ENCODE measurements around the gene SOCS3.

SOCS3 gene

GRCh38 chr17:78359997-78360370 is at the start of gene SOCS3:
SOCS3 (minus strand) TSS chr17:78360077; CDS start chr17:78359095, 982 bp downstream.
- peak in 49 of 51 donors; percentile 18 to 94 (median 69) for DNase-seq

GRCh38 chr17:78409191-78409928 is 49.5 kb upstream of the SOCS3 start:
- no peak for DNase-seq

- DNase-seq = no peak
Observed at GRCh38 chr17:78408476-78409050, 48.7 kb upstream of the SOCS3 start.

GRCh38 chr17:78407387-78408000 is 47.6 kb upstream of the SOCS3 start:
- no peak for DNase-seq

DNA sequence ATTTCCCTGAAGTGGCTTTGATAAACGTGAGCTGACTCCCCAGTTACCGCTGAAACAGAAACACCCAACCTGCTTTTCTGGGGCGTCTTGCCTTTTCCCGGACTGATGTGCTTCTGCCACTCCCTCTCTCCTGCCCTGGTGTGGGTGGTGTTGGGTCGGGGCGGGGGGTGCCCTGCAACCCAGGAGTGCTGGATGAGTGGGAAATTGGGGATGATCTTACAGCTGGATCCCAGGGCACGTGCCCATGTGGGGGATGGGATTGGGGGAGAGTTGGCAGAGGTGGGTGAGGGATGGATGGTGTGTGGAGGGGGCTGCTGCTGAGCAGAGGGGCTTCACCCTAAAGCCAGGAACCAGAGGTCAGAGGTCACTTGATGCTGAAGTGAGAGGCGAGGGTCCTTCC is 47.0 kb upstream of the SOCS3 start:
- DNase-seq = no peak

DNA sequence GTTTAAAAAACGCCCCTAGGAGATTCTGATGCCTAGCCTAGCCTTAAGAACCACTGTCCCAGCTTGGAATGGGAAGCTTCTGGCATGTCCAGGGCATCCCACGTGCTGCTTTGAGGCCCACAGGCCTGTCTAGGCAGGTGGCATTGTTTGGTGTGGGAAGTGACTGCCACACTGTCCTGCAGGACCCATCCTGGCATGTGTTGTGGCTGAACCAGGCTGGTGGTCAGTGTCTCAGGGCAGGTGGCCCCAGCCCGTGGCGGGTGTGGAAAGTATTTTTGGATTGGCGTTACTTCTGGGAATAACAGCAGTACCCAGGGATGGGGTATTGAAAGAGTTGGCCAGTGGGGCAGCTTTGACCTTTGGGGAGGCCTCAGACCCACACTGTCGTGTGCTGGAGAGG is 46.5 kb upstream of the SOCS3 start:
- no peak for DNase-seq

DNA sequence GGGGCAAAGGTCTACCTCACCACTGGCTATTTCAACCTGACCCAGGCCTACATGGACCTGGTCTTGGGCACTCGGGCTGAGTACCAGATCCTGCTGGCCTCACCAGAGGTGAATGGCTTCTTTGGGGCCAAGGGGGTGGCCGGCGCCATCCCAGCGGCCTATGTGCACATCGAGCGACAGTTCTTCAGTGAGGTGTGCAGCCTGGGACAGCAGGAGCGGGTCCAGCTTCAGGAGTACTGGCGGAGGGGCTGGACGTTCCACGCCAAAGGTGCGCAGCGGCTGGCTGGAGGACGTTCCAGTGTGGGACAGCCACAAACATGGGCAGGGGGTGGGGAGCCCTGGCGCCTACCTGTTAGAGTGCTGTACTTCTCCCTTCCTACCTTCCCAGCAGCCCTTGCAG is 43.9 kb upstream of the SOCS3 start:
- no peak for DNase-seq

GRCh38 chr17:78401891-78402290 is 42.0 kb upstream of the SOCS3 start:
- peak in 3 of 51 donors; percentile 33 to 43 (median 35) for DNase-seq

DNA sequence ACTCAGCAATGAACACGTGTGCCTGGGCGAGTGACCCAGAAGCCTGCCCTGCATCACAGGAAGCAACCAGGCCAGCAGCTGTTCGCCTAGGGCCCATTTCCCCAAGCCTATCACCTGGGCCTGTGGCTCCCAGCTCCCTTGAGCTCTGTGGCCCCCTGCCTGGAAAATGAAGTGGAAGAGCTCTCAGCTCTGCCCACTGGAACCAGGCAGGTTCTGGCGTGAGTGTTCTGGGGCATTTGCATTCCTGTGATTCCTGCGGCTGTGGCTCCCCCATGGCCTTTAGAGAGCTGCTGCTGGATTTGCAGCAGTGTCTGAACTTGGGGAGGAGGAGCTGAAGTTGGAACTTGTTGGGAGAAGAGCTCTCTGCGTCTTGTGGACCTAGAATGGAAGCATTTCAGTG is 41.4 kb upstream of the SOCS3 start:
- no peak for DNase-seq

DNA sequence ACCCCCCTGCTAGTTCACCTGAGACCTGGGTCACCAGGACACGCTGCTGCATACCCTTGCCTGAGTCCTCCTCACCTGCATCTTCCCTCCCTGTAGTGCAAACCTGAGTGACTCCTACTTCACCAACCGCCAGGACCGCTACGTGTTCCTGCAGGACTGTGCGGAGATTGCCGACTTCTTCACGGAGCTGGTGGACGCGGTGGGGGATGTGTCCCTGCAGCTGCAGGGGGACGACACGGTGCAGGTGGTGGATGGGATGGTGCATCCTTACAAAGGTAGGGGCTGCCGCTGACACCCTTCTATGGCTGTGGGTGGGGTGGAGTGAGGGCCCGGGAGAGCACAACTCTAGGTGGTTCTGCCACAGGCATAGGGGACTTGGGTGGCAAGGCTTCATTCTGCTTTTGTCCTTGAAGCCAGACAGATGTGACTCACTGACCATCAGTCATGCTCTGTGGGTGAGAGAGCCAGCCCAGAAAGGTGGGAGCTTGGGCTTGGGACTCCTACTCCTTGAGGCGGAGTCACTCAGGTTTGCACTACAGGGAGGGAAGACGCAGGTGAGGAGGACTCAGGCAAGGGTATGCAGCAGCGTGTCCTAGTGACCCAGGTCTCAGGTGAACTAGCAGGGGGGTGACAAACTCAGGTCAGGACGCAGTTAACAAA is 40.8 kb upstream of the SOCS3 start:
- DNase-seq = no peak

GRCh38 chr17:78399693-78400144 is 39.8 kb upstream of the SOCS3 start:
- no peak for DNase-seq

- DNase-seq = no peak
Observed at GRCh38 chr17:78399028-78399692, 39.3 kb upstream of the SOCS3 start.

- DNase-seq = no peak
Observed at GRCh38 chr17:78398390-78398789, 38.5 kb upstream of the SOCS3 start.

GRCh38 chr17:78397681-78398101 is 37.8 kb upstream of the SOCS3 start:
- DNase-seq = no peak

GRCh38 chr17:78396441-78397337 is 36.8 kb upstream of the SOCS3 start:
- peak in 6 of 51 donors; percentile 11 to 51 (median 19) for DNase-seq

DNA sequence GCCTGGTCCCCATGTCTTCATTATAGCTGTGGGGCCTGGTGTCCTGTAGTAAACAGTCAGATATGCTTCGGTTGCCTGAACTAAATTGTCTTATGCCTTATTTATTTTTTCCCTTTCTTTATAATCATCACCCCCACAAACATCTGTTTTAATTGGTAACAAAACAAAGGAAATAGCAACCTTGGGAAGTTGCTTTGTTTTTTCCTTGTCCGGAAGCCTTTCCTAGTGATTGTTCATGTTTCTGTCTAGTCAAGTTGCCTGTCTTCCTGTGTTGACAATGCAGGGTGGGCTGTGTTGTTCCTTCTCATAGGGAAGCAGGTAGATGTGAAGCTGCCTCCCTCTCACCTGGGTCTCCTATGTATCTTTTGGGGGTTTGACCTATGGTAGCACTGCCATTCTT is 35.3 kb upstream of the SOCS3 start:
- no peak for DNase-seq

GRCh38 chr17:78394209-78394608 is 34.3 kb upstream of the SOCS3 start:
- DNase-seq = no peak

- no peak for DNase-seq
Observed at GRCh38 chr17:78393575-78393974, 33.7 kb upstream of the SOCS3 start.

- DNase-seq = no peak
Observed at GRCh38 chr17:78392295-78392694, 32.4 kb upstream of the SOCS3 start.

DNA sequence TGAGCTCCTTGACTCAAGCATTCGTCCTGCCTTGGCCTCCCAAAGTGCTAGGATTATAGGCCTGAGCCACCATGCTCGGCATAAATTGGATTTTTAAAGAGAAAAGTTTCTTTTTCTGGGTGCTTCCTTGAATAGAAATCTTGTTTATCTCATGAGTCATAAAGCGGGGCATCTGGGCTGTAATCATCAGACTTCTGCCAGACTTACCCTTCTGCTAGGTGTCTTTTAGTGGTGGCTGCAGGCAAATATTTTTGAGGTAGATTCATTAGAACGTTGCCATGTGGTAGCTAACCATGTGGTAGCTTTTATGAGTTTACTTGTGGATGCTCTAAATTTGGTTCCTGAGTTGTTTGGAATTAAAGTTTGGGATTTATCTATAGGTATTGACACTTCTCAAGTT is 32.0 kb upstream of the SOCS3 start:
- no peak for DNase-seq

GRCh38 chr17:78391051-78391431 is 31.2 kb upstream of the SOCS3 start:
- no peak for DNase-seq
